ENCODE data around the gene ELP1. TPM values are rescaled to one million over a fixed set of nuclear protein-coding genes. Genes with fewer than 3 reads are reported as not detected.

Gene ELP1, protein sequence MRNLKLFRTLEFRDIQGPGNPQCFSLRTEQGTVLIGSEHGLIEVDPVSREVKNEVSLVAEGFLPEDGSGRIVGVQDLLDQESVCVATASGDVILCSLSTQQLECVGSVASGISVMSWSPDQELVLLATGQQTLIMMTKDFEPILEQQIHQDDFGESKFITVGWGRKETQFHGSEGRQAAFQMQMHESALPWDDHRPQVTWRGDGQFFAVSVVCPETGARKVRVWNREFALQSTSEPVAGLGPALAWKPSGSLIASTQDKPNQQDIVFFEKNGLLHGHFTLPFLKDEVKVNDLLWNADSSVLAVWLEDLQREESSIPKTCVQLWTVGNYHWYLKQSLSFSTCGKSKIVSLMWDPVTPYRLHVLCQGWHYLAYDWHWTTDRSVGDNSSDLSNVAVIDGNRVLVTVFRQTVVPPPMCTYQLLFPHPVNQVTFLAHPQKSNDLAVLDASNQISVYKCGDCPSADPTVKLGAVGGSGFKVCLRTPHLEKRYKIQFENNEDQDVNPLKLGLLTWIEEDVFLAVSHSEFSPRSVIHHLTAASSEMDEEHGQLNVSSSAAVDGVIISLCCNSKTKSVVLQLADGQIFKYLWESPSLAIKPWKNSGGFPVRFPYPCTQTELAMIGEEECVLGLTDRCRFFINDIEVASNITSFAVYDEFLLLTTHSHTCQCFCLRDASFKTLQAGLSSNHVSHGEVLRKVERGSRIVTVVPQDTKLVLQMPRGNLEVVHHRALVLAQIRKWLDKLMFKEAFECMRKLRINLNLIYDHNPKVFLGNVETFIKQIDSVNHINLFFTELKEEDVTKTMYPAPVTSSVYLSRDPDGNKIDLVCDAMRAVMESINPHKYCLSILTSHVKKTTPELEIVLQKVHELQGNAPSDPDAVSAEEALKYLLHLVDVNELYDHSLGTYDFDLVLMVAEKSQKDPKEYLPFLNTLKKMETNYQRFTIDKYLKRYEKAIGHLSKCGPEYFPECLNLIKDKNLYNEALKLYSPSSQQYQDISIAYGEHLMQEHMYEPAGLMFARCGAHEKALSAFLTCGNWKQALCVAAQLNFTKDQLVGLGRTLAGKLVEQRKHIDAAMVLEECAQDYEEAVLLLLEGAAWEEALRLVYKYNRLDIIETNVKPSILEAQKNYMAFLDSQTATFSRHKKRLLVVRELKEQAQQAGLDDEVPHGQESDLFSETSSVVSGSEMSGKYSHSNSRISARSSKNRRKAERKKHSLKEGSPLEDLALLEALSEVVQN (N-terminal part only)
- total RNA-seq (10 to 100 TPM; 20.9 to 39.3 TPM), polyA plus RNA-seq (10 to 100 TPM in 1 of 2 donors, 1 to 10 TPM in 1; 8.0 to 11.8 TPM)
- long read RNA-seq, donor 1, full-length matches to known transcripts = 2 of 7 reads
- long read RNA-seq, donor 1, partial matches to known transcripts = 5 of 7 reads
- long read RNA-seq, donor 1, other reads (novel, unspliced or antisense) = 0 of 7 reads
- long read RNA-seq, donor 2 = 0 reads
- long read RNA-seq, donor 3 = 0 reads
- long read RNA-seq, donor 4 = 0 reads
- long read RNA-seq, donor 5 = 0 reads

- H3K27me3 ChIP-seq (ENCODE audit: control insufficient read depth in 3 of 3, insufficient read depth in 3 of 3, low read length in 2 of 3) = no peaks in the 10 kb centered on the region
- peak within 1 kb of the TSS; percentile 82 to 95 for H3K27ac ChIP-seq (ENCODE audit: low read depth in 1 of 2, low read length in 1 of 2)
- H3K9me3 ChIP-seq (ENCODE audit: control insufficient read depth in 4 of 4, insufficient read depth in 3 of 4, low read length in 3 of 4) = no peaks in the 10 kb centered on the region
- DNase-seq (peak; percentile 95 to 97 (median 97)), ATAC-seq (ENCODE audit: insufficient read depth, low FRiP score) (peak; percentile 84)
- H3K4me1 ChIP-seq (ENCODE audit: control insufficient read depth in 5 of 5, insufficient read depth in 5 of 5, low read length in 5 of 5) = peaks cover 0 to 19% (median 4%) of the 10 kb centered on the region in 5 donors
- peak; percentile 21 for TF ChIP-seq CTCF (IDR thresholded peaks at IDR 0.05; ENCODE audit: control extremely low read depth, extremely low read depth)
- WGBS, 2 donors = 0% methylated on average over 48 of the region's 48 CpGs
- H3K36me3 ChIP-seq (ENCODE audit: control insufficient read depth in 4 of 4, insufficient read depth in 4 of 4, low read length in 4 of 4) = peaks cover 2 to 12% (median 3%) of the 10 kb centered on the region in 4 donors
- H3K9ac ChIP-seq (ENCODE audit: insufficient read depth in 1 of 2, low read length in 2 of 2) = peak within 1 kb of the TSS; percentile 75 to 95
- H3K4me3 ChIP-seq = peak within 1 kb of the TSS; percentile 95
Measured at GRCh38 chr9:108933718-108934322, at the start of gene ELP1. Gene ELP1 (minus strand): TSS chr9:108934124. CDS start chr9:108931146, 2,978 bp downstream.

DNA sequence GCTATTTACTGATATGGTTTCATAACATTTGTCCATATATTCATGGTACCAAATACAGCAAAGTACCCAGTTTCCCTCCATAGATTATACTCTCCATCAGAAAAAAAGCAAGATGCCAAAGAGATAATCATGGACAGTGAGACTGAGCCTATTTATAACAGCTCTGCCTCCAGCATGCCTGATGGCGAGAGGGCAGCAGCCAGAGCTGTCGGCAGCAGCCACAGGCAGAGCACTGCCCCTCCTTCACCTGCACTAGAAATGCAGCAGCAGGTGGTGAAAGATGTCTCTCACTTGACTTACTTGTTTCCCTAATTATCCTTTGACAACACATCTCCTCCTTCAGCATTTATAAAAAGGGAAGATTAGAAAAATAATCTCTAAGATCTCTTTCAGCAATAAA is 47.0 kb upstream of the ELP1 start:
- H3K27me3 ChIP-seq (ENCODE audit: control insufficient read depth in 3 of 3, insufficient read depth in 3 of 3, low read length in 2 of 3) = no peaks in the 10 kb centered on the region
- no peak for TF ChIP-seq CTCF (IDR thresholded peaks at IDR 0.05; ENCODE audit: control extremely low read depth, extremely low read depth)
- H3K27ac ChIP-seq (ENCODE audit: low read depth in 1 of 2, low read length in 1 of 2) = no peak overlapping the region
- WGBS, 2 donors = 96 to 98% methylated on average over 2 of the region's 2 CpGs
- no peak overlapping the region for H3K4me3 ChIP-seq
- H3K4me1 ChIP-seq (ENCODE audit: control insufficient read depth in 5 of 5, insufficient read depth in 5 of 5, low read length in 5 of 5) = no peaks in the 10 kb centered on the region
- no peak overlapping the region for H3K9ac ChIP-seq (ENCODE audit: insufficient read depth in 1 of 2, low read length in 2 of 2)
- no peaks in the 10 kb centered on the region for H3K9me3 ChIP-seq (ENCODE audit: control insufficient read depth in 4 of 4, insufficient read depth in 3 of 4, low read length in 3 of 4)
- ATAC-seq (ENCODE audit: insufficient read depth, low FRiP score) = no peak
- H3K36me3 ChIP-seq (ENCODE audit: control insufficient read depth in 4 of 4, insufficient read depth in 4 of 4, low read length in 4 of 4) = peaks cover 10 to 23% (median 17%) of the 10 kb centered on the region in 4 donors
- DNase-seq = no peak

DNA sequence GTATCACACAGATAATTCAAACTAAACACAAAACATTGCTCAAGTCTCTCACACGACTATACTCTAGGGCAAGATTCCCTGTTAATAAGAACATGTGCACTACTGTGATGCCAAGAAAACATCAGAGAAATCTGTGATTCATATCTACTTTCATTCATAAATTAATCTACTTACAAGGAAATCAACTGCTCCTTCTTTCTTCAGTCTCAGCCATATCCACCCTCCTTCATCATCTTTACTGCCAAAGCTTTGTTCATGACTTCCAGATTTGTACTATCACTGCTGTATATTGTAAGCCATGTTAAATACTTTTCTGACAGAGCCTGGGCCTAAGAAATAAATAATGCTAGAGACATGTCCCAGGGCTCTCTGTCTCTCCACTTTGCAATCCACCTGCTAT is 44.3 kb upstream of the ELP1 start:
- Histone ChIP-seq H3K27me3 (ENCODE audit: control insufficient read depth in 3 of 3, insufficient read depth in 3 of 3, low read length in 2 of 3) (no peaks in the 10 kb centered on the region), H3K4me1 (ENCODE audit: control insufficient read depth in 5 of 5, insufficient read depth in 5 of 5, low read length in 5 of 5) (peaks cover 0 to 13% (median 6%) of the 10 kb centered on the region in 5 donors), H3K9ac (ENCODE audit: insufficient read depth in 1 of 2, low read length in 2 of 2) (no peak overlapping the region), H3K27ac (ENCODE audit: low read depth in 1 of 2, low read length in 1 of 2) (no peak overlapping the region), H3K36me3 (ENCODE audit: control insufficient read depth in 4 of 4, insufficient read depth in 4 of 4, low read length in 4 of 4) (peaks cover 8 to 23% (median 16%) of the 10 kb centered on the region in 4 donors), H3K9me3 (ENCODE audit: control insufficient read depth in 4 of 4, insufficient read depth in 3 of 4, low read length in 3 of 4) (no peaks in the 10 kb centered on the region), H3K4me3 (no peak overlapping the region)
- DNase-seq = peak in 2 of 3 donors; percentile 11 to 50
- no peak for TF ChIP-seq CTCF (IDR thresholded peaks at IDR 0.05; ENCODE audit: control extremely low read depth, extremely low read depth)
- WGBS, 2 donors = 34 to 41% methylated on average over 1 of the region's 1 CpG
- no peak for ATAC-seq (ENCODE audit: insufficient read depth, low FRiP score)

Data from lung (tissue), 16 donors.